Measurements from ENCODE around the gene DPH3. TPM values are rescaled to one million over a fixed set of nuclear protein-coding genes. Genes with fewer than 3 reads are reported as not detected.

The DPH3 gene
- total and polyA plus RNA-seq, 10 of the 15 experiments (the other 5 are each of a cell fraction or from before 2014, with no cell fraction given) = 10.8 to 71.8 (median 23.4) TPM

- ATAC-seq (no peak), DNase-seq (ENCODE audit: low read depth, low spot score) (no peak), FAIRE-seq (no peak)
- in situ Hi-C loops (cut with MboI) = loop anchor here (5.0 to 10.0 kb wide), 4 partner anchors 198 to 1041 kb away; partner anchors contain the start of gene CAPN7
- Histone ChIP-seq H3K9me3 (replicated peaks; ENCODE audit: control insufficient read depth, insufficient read depth, low read length) (no peaks in the 10 kb centered on the region), H4K20me1 (ENCODE audit: control insufficient read depth, insufficient read depth) (no peaks in the 10 kb centered on the region), H3K36me3 (ENCODE audit: control insufficient read depth in 2 of 2, insufficient read depth in 2 of 2, low read length in 1 of 2) (no peaks in the 10 kb centered on the region), H2AFZ (ENCODE audit: control insufficient read depth, low read depth, low read length) (no peak overlapping the region), H3K4me1 (ENCODE audit: control insufficient read depth, insufficient read depth, low read length) (peaks cover 6% of the 10 kb centered on the region), H3K79me2 (ENCODE audit: control insufficient read depth, insufficient read depth, low read length) (no peaks in the 10 kb centered on the region), H3K27ac (ENCODE audit: control insufficient read depth, insufficient read depth) (no peak overlapping the region), H3K27me3 (replicated peaks in 1 of 2; ENCODE audit: control insufficient read depth in 2 of 2, insufficient read depth in 2 of 2, low read length in 1 of 2) (no peaks in the 10 kb centered on the region), H3K4me3 (no peak overlapping the region), H3K9ac (ENCODE audit: control insufficient read depth, insufficient read depth, low read length) (no peak overlapping the region), H3K4me2 (ENCODE audit: control insufficient read depth, insufficient read depth) (no peak overlapping the region)
- ChIA-PET POLR2A (no interaction called here), RAD21 (ENCODE audit: unreplicated experiment) (no interaction called here), CTCF (interaction anchor here (0.9 to 1.4 kb wide), 2 partner anchors 9 to 197 kb away, joined by 3 to 12 read pairs; no protein-coding TSS in a partner anchor), SMC1A (ENCODE audit: uncharacterized antibody, unreplicated experiment) (interaction anchor here (1.1 to 4.0 kb wide), 2 partner anchors 196 to 430 kb away, joined by 3 to 38 read pairs; no protein-coding TSS in a partner anchor)
- intact Hi-C loops (cut with micrococcal nuclease; ENCODE audit: unreplicated experiment) = no loop called here
- no TSS peak for BruUV-seq (replicated peaks)
- 64% methylated on average over 3 of the region's 3 CpGs for WGBS (ENCODE audit: insufficient coverage, insufficient replicate concordance, low lambda C conversion rate, missing lambda C conversion rate)
- no peak for TF ChIP-seq NRF1 (conservative IDR thresholded peaks at IDR 0.05; ENCODE audit: low read depth, low read length)
- TF ChIP-seq POU2F2 (IDR thresholded peaks at IDR 0.05; ENCODE audit: borderline replicate concordance, low read depth, low read length) = peak; percentile 81; the same call in 2 of the 3 replicates
Observed at GRCh38 chr3:16245609-16246008, 19.1 kb downstream of the DPH3 start.

GRCh38 chr3:16243706-16244490, 20.8 kb downstream of the DPH3 start:
- intact Hi-C loops (cut with micrococcal nuclease; ENCODE audit: unreplicated experiment) = no loop called here
- H3K27me3 ChIP-seq (replicated peaks in 1 of 2; ENCODE audit: control insufficient read depth in 2 of 2, insufficient read depth in 2 of 2, low read length in 1 of 2) = no peaks in the 10 kb centered on the region
- no peaks in the 10 kb centered on the region for H3K79me2 ChIP-seq (ENCODE audit: control insufficient read depth, insufficient read depth, low read length)
- ChIA-PET RAD21 (ENCODE audit: unreplicated experiment) (interaction anchor here (1.2 to 1.4 kb wide), 2 partner anchors 8 to 195 kb away, joined by 4 to 5 read pairs; no protein-coding TSS in a partner anchor), POLR2A (no interaction called here), SMC1A (ENCODE audit: uncharacterized antibody, unreplicated experiment) (interaction anchor here (0.7 to 1.9 kb wide), 7 partner anchors 8 to 195 kb away, joined by 3 to 10 read pairs (median 3); partner anchors contain the start of gene GALNT15), CTCF (interaction anchor here (0.8 to 3.4 kb wide), 9 partner anchors 9 to 729 kb away, joined by 3 to 17 read pairs (median 4); no protein-coding TSS in a partner anchor)
- H3K27ac ChIP-seq (ENCODE audit: control insufficient read depth, insufficient read depth) = no peak overlapping the region
- H3K4me1 ChIP-seq (ENCODE audit: control insufficient read depth, insufficient read depth, low read length) = peaks cover 6% of the 10 kb centered on the region
- no peak for DNase-seq (ENCODE audit: low read depth, low spot score)
- no peak overlapping the region for H3K4me2 ChIP-seq (ENCODE audit: control insufficient read depth, insufficient read depth)
- H3K36me3 ChIP-seq (ENCODE audit: control insufficient read depth in 2 of 2, insufficient read depth in 2 of 2, low read length in 1 of 2) = no peaks in the 10 kb centered on the region
- H2AFZ ChIP-seq (ENCODE audit: control insufficient read depth, low read depth, low read length) = no peak overlapping the region
- H4K20me1 ChIP-seq (ENCODE audit: control insufficient read depth, insufficient read depth) = no peaks in the 10 kb centered on the region
- in situ Hi-C loops (cut with MboI) = loop anchor here (10.0 kb wide), 2 partner anchors 619 to 1039 kb away; partner anchors contain the start of gene CAPN7
- no TSS peak for BruUV-seq (replicated peaks)
- WGBS (ENCODE audit: insufficient coverage, insufficient replicate concordance, low lambda C conversion rate, missing lambda C conversion rate) = 46% methylated on average over 9 of the region's 9 CpGs
- FAIRE-seq = no peak
- no peak for ATAC-seq
- no peak overlapping the region for H3K9ac ChIP-seq (ENCODE audit: control insufficient read depth, insufficient read depth, low read length)
- no peak overlapping the region for H3K4me3 ChIP-seq
- H3K9me3 ChIP-seq (replicated peaks; ENCODE audit: control insufficient read depth, insufficient read depth, low read length) = no peaks in the 10 kb centered on the region
- no peak for TF ChIP-seq RAD51 (IDR thresholded peaks at IDR 0.05)
- TF ChIP-seq KAT2A (conservative IDR thresholded peaks at IDR 0.05; ENCODE audit: control insufficient read depth, low read depth, low read length) = no peak
- TF ChIP-seq BCL3 (IDR thresholded peaks at IDR 0.05; ENCODE audit: borderline replicate concordance, insufficient read depth, low read depth, low read length, poor library complexity, severe bottlenecking) = no peak
- no peak for TF ChIP-seq GABPA (IDR thresholded peaks at IDR 0.05; ENCODE audit: low read depth)
- no peak for TF ChIP-seq PKNOX1 (IDR thresholded peaks at IDR 0.05)
- TF ChIP-seq ESRRA (IDR thresholded peaks at IDR 0.05; ENCODE audit: low read length) = no peak
- TF ChIP-seq SMARCA5 (IDR thresholded peaks at IDR 0.05) = no peak
- no peak for TF ChIP-seq RFX5 (IDR thresholded peaks at IDR 0.05; ENCODE audit: low read depth, low read length)
- no peak for TF ChIP-seq POLR2AphosphoS2 (IDR thresholded peaks at IDR 0.05; ENCODE audit: low read depth, low read length)

All from GM12878 (cell line).